ENCODE measurements around the gene CD36. TPM values are rescaled to one million over a fixed set of nuclear protein-coding genes. Genes with fewer than 3 reads are reported as not detected.

CD36 gene
- total and polyA plus RNA-seq, 4 donors, result 40.1 to 726 (median 115) TPM

- no peaks in the 10 kb centered on the region for H3K4me1 ChIP-seq (ENCODE audit: control insufficient read depth in 5 of 5, insufficient read depth in 5 of 5, low read length in 5 of 5)
- no peaks in the 10 kb centered on the region for H3K9me3 ChIP-seq (ENCODE audit: control insufficient read depth in 4 of 4, insufficient read depth in 3 of 4, low read length in 3 of 4)
- no peak overlapping the region for H3K27ac ChIP-seq (ENCODE audit: low read depth in 1 of 2, low read length in 1 of 2)
- H3K36me3 ChIP-seq (ENCODE audit: control insufficient read depth in 4 of 4, insufficient read depth in 4 of 4, low read length in 4 of 4), result no peaks in the 10 kb centered on the region
- DNase-seq (no peak), ATAC-seq (ENCODE audit: insufficient read depth, low FRiP score) (no peak)
- H3K27me3 ChIP-seq (ENCODE audit: control insufficient read depth in 3 of 3, insufficient read depth in 3 of 3, low read length in 2 of 3), result no peaks in the 10 kb centered on the region
- no peak for TF ChIP-seq CTCF (IDR thresholded peaks at IDR 0.05; ENCODE audit: control extremely low read depth, extremely low read depth)
- WGBS, 2 donors, result 60 to 62% methylated on average over 2 of the region's 2 CpGs
- no peak overlapping the region for H3K9ac ChIP-seq (ENCODE audit: insufficient read depth in 1 of 2, low read length in 2 of 2)
- H3K4me3 ChIP-seq, result no peak overlapping the region
These were observed 73.1 kb downstream of the CD36 start for GRCh38 chr7:80711531-80711930.

DNA sequence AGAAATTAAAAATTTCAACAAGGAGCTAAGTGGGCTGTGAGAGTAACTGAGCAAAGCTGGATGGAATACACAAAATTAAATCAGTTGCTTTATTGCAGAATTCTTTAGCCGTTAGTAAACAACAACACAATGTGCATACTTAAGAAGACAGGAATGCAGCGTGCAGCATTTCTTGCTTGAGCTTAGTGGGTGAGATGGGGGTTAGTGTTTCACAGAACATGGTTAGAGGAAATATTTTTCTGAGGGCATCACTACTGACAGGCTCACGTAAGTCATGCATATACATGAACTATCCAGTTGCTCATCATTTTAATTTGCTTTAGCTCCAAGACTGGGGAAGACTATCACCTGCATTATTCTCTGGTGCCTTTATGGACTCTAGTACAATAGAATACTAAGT, 80.8 kb downstream of the CD36 start:
- Histone ChIP-seq H3K27ac (ENCODE audit: low read depth in 1 of 2, low read length in 1 of 2) (no peak overlapping the region), H3K4me3 (no peak overlapping the region), H3K9me3 (ENCODE audit: control insufficient read depth in 4 of 4, insufficient read depth in 3 of 4, low read length in 3 of 4) (no peaks in the 10 kb centered on the region), H3K4me1 (ENCODE audit: control insufficient read depth in 5 of 5, insufficient read depth in 5 of 5, low read length in 5 of 5) (peaks cover 0 to 10% (median 5%) of the 10 kb centered on the region in 5 donors), H3K27me3 (ENCODE audit: control insufficient read depth in 3 of 3, insufficient read depth in 3 of 3, low read length in 2 of 3) (no peaks in the 10 kb centered on the region), H3K9ac (ENCODE audit: insufficient read depth in 1 of 2, low read length in 2 of 2) (no peak overlapping the region), H3K36me3 (ENCODE audit: control insufficient read depth in 4 of 4, insufficient read depth in 4 of 4, low read length in 4 of 4) (no peaks in the 10 kb centered on the region)
- ATAC-seq (ENCODE audit: insufficient read depth, low FRiP score) (no peak), DNase-seq (no peak)
- 85 to 86% methylated on average over 3 of the region's 3 CpGs for WGBS, 2 donors
- TF ChIP-seq CTCF (IDR thresholded peaks at IDR 0.05; ENCODE audit: control extremely low read depth, extremely low read depth), result no peak

DNA sequence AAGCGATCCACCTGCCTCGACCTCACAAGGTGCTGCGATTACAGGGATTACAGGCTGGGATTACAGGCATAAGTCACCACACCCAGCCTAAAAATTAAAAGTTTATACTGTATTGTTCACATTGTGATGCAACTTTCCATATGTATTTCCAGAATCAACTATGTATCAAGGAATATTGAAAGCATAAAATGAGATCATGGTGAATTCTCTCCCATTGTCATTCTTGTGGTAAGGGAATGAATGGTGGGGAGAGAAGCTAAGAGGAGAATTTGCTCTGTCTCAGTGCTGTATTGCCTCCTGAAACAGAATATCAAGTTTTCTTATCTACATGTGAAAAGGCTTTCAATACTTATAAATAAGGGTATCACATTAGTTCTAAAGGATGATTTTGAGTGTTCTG, 81.7 kb downstream of the CD36 start:
- DNase-seq (no peak), ATAC-seq (ENCODE audit: insufficient read depth, low FRiP score) (no peak)
- Histone ChIP-seq H3K27ac (ENCODE audit: low read depth in 1 of 2, low read length in 1 of 2) (no peak overlapping the region), H3K9me3 (ENCODE audit: control insufficient read depth in 4 of 4, insufficient read depth in 3 of 4, low read length in 3 of 4) (no peaks in the 10 kb centered on the region), H3K4me1 (ENCODE audit: control insufficient read depth in 5 of 5, insufficient read depth in 5 of 5, low read length in 5 of 5) (peaks cover 0 to 17% (median 12%) of the 10 kb centered on the region in 5 donors), H3K9ac (ENCODE audit: insufficient read depth in 1 of 2, low read length in 2 of 2) (no peak overlapping the region), H3K4me3 (no peak overlapping the region), H3K36me3 (ENCODE audit: control insufficient read depth in 4 of 4, insufficient read depth in 4 of 4, low read length in 4 of 4) (no peaks in the 10 kb centered on the region), H3K27me3 (ENCODE audit: control insufficient read depth in 3 of 3, insufficient read depth in 3 of 3, low read length in 2 of 3) (no peaks in the 10 kb centered on the region)
- TF ChIP-seq CTCF (IDR thresholded peaks at IDR 0.05; ENCODE audit: control extremely low read depth, extremely low read depth), result no peak
- 97% methylated on average over 3 of the region's 3 CpGs for WGBS, 2 donors
